LHCN-M2 (cell line): Measurements from ENCODE around the gene SP2. TPM values are rescaled to one million over a fixed set of nuclear protein-coding genes. Genes with fewer than 3 reads are reported as not detected.

Source experiments
- DNase-seq: peaks from one replicate; pipeline ENCODE4 v3.0.0-alpha.2; 2012; ENCODE audit warnings: low read depth
- total RNA-seq: library from RNA; depleted of rRNA; stranded (reverse); fragments of >200 nt; gene quantifications from 2 replicates; pipeline ENCODE4 v1.2.3, GENCODE V29; 2014; rRNA removed

SP2 gene
- total RNA-seq, 1 experiment from 2014 or later, result 3.4 TPM

DNA sequence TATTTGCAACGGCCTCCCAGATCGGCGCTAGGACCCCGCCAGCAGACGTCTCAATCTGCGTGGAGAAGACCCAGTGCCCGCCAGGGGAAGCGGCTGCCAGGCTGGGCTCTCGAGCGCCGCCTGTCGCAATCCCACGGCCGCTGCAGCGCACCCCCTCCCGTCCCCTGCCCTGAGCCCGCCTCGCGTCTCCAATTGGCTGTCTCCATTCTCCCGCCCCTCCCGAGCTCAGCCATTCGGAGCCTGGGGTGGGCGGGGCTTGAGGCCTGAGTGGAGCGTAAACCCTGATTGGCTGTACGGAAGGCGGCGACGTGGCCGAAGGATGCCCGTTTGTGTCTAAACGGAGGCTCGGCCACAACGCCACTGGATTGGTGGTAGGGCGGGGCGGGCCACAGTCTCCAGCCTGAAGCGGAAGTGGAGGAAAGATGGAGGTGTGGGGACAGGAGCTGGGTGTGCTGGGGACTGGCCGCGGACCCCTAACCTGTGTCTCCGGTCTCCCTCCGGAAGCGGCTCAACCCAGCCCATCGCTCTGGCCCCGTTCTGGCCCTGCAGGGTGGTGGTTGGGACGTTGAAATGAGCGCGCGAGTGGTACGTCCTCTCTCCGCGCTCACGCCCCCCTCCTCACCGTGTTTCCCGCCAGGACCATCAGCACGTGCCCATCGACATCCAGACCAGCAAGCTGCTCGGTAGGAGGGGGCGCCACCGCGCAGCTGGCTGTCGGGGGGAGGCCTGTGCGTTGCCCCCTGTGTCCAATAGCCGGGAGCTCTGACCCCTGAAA lies 74.9 kb downstream of the SP2 start, which contains the start of gene CDK5RAP3:
Gene CDK5RAP3 (plus strand): TSS at position 389 of the 775 bp plus-strand sequence. CDS start 34 bp downstream, at position 423.
- peak; percentile 99 for DNase-seq

DNA sequence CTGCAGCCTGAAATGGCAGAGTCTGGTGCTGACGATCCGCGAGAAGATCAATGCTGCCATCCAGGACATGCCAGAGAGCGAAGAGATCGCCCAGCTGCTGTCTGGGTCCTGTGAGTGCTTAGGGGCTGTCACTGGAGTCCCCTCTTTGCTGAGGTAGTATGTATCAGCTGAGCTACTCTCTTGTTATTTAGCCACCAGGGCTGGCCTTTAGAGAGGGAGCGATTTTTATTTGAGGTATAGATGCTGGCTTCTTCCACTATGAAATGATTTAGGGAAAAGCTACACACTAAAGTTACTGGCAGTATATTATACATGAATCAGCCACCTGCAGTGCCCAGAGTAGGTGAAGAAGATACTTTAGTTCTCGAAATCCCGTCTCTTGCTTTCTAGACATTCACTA lies 77.5 kb downstream of the SP2 start:
- no peak for DNase-seq

DNA sequence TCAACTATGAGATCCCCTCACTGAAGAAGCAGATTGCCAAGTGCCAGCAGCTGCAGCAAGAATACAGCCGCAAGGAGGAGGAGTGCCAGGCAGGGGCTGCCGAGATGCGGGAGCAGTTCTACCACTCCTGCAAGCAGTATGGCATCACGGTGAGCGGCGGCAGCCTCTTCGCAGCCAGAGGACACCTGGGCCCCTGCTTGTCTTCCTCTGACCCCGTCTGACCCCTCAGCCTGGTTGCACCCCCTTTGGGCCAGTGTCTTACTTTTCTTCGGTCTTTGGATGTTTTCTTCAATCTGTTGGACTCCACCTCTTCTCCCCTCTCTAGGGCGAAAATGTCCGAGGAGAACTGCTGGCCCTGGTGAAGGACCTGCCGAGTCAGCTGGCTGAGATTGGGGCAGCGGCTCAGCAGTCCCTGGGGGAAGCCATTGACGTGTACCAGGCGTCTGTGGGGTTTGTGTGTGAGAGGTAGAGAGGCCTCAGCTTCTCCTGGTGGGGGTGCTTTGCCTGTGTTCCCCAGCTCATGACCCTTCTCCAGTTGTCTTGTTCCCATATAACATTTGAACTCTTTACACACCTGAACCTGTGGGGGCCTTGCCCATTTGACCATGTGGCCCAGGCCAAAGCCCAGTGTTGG lies 79.3 kb downstream of the SP2 start:
- DNase-seq, result no peak

GRCh38 chr17:47975823-47976205 lies 79.8 kb downstream of the SP2 start:
- no peak for DNase-seq

GRCh38 chr17:47978324-47978723 lies 82.3 kb downstream of the SP2 start:
- DNase-seq, result peak; percentile 47

Other genes with a start within 250 kb of the SP2 start
- 401 and 457 TPM in 2 replicates for gene KPNB1, start 246.3 kb upstream of the SP2 start, total RNA-seq
- 3.8 and 5.4 TPM in 2 replicates for gene TBKBP1, start 202.1 kb upstream of the SP2 start, total RNA-seq
- not detected in 2 replicates for gene TBX21, start 163.0 kb upstream of the SP2 start, total RNA-seq
- gene OSBPL7, start 74.4 kb upstream of the SP2 start, total RNA-seq, result 15.3 and 21.4 TPM in 2 replicates
- gene MRPL10, start 64.7 kb upstream of the SP2 start, total RNA-seq, result 45.4 and 47.5 TPM in 2 replicates
- gene LRRC46, start 64.6 kb upstream of the SP2 start, total RNA-seq, result 0.45 and 1.4 TPM in 2 replicates
- gene SCRN2, start 55.0 kb upstream of the SP2 start, total RNA-seq, result 59.8 and 60.2 TPM in 2 replicates
- gene SP6, start 45.1 kb upstream of the SP2 start, total RNA-seq, result not detected in 2 replicates
- 47.6 and 54.1 TPM in 2 replicates for gene PNPO, start 45.3 kb downstream of the SP2 start, total RNA-seq
- not detected in 2 replicates for gene PRR15L, start 61.6 kb downstream of the SP2 start, total RNA-seq
- 93.8 and 94.9 TPM in 2 replicates for gene CDK5RAP3, start 74.9 kb downstream of the SP2 start, total RNA-seq
- gene COPZ2, start 141.6 kb downstream of the SP2 start, total RNA-seq, result 70.4 and 91.8 TPM in 2 replicates
- gene NFE2L1, start 152.1 kb downstream of the SP2 start, total RNA-seq, result 101 and 123 TPM in 2 replicates
- 103 and 104 TPM in 2 replicates for gene CBX1, start 205.2 kb downstream of the SP2 start, total RNA-seq
- gene SNX11, start 211.5 kb downstream of the SP2 start, total RNA-seq, result 9.4 and 13.1 TPM in 2 replicates